ENCODE measurements around the gene WWC2.

WWC2 gene

GRCh38 chr4:183252959-183253358 is 153.9 kb downstream of the WWC2 start:
- no peak for TF ChIP-seq CTCF (IDR thresholded peaks at IDR 0.05; ENCODE audit: borderline replicate concordance, insufficient read depth, low read depth, low read length)
- no peak overlapping the region for H3K4me3 ChIP-seq (ENCODE audit: low read depth, low read length)

GRCh38 chr4:183253451-183253850 is 154.4 kb downstream of the WWC2 start:
- no peak for TF ChIP-seq CTCF (IDR thresholded peaks at IDR 0.05; ENCODE audit: borderline replicate concordance, insufficient read depth, low read depth, low read length)

GRCh38 chr4:183254162-183254561 is 155.1 kb downstream of the WWC2 start:
- no peak for TF ChIP-seq CTCF (IDR thresholded peaks at IDR 0.05; ENCODE audit: borderline replicate concordance, insufficient read depth, low read depth, low read length)
- no peak overlapping the region for H3K4me3 ChIP-seq (ENCODE audit: low read depth, low read length)

More at GRCh38 chr4:183253451-183253850, 154.4 kb downstream of the WWC2 start:
- no peak overlapping the region for H3K4me3 ChIP-seq (ENCODE audit: low read depth, low read length)

GRCh38 chr4:183255487-183255886 is 156.4 kb downstream of the WWC2 start:
- no peak overlapping the region for H3K4me3 ChIP-seq (ENCODE audit: low read depth, low read length)
- no peak for TF ChIP-seq CTCF (IDR thresholded peaks at IDR 0.05; ENCODE audit: borderline replicate concordance, insufficient read depth, low read depth, low read length)

- no peak overlapping the region for H3K4me3 ChIP-seq (ENCODE audit: low read depth, low read length)
- no peak for TF ChIP-seq CTCF (IDR thresholded peaks at IDR 0.05; ENCODE audit: borderline replicate concordance, insufficient read depth, low read depth, low read length)
Measured at GRCh38 chr4:183256343-183256742, 157.3 kb downstream of the WWC2 start.

- no peak overlapping the region for H3K4me3 ChIP-seq (ENCODE audit: low read depth, low read length)
- TF ChIP-seq CTCF (IDR thresholded peaks at IDR 0.05; ENCODE audit: borderline replicate concordance, insufficient read depth, low read depth, low read length) = peak; percentile 74
Measured at GRCh38 chr4:183256756-183257385, 157.8 kb downstream of the WWC2 start.

- TF ChIP-seq CTCF (IDR thresholded peaks at IDR 0.05; ENCODE audit: borderline replicate concordance, insufficient read depth, low read depth, low read length) = no peak
- no peak overlapping the region for H3K4me3 ChIP-seq (ENCODE audit: low read depth, low read length)
Measured at GRCh38 chr4:183257808-183258207, 158.8 kb downstream of the WWC2 start.

Data from GM12875 (cell line).